ENCODE measurements around the gene ABCC3. TPM values are rescaled to one million over a fixed set of nuclear protein-coding genes. Genes with fewer than 3 reads are reported as not detected.
"Not testable (repeated sequence)": the region's sequence is repeated elsewhere in the genome, so short reads cannot be mapped to it uniquely, and the experiment has no call there.

ABCC3 gene
- total and polyA plus RNA-seq, 2 donors: 1.8 to 3.7 TPM

GRCh38 chr17:50697062-50697461 is 62.4 kb downstream of the ABCC3 start:
- H3K27ac ChIP-seq (ENCODE audit: low read depth in 1 of 2, low read length in 1 of 2): no peak overlapping the region
- no peaks in the 10 kb centered on the region for H3K9me3 ChIP-seq (ENCODE audit: control insufficient read depth in 2 of 2, insufficient read depth in 1 of 2, low read length in 1 of 2)
- H3K4me1 ChIP-seq (ENCODE audit: control insufficient read depth in 2 of 2, insufficient read depth in 2 of 2, low read length in 2 of 2): peaks cover 0 to 2% of the 10 kb centered on the region in 2 donors
- no peak overlapping the region for H3K4me3 ChIP-seq (ENCODE audit: low read length in 2 of 2)
- no peaks in the 10 kb centered on the region for H3K27me3 ChIP-seq (ENCODE audit: control insufficient read depth in 2 of 2, insufficient read depth in 1 of 2, low read length in 1 of 2)
- DNase-seq (ENCODE audit: low read depth in 6 of 9, low spot score in 9 of 9): no peak
- H3K36me3 ChIP-seq (ENCODE audit: control insufficient read depth in 2 of 2, insufficient read depth in 2 of 2, low read length in 1 of 2): peaks cover 55 to 76% of the 10 kb centered on the region in 2 donors
- WGBS: 99% methylated on average over 3 of the region's 3 CpGs

GRCh38 chr17:50697663-50698272 is 63.1 kb downstream of the ABCC3 start:
- no peaks in the 10 kb centered on the region for H3K27me3 ChIP-seq (ENCODE audit: control insufficient read depth in 2 of 2, insufficient read depth in 1 of 2, low read length in 1 of 2)
- H3K9me3 ChIP-seq (ENCODE audit: control insufficient read depth in 2 of 2, insufficient read depth in 1 of 2, low read length in 1 of 2): no peaks in the 10 kb centered on the region
- no peaks in the 10 kb centered on the region for H3K4me1 ChIP-seq (ENCODE audit: control insufficient read depth in 2 of 2, insufficient read depth in 2 of 2, low read length in 2 of 2)
- DNase-seq (ENCODE audit: low read depth in 6 of 9, low spot score in 9 of 9): no peak
- no peak overlapping the region for H3K27ac ChIP-seq (ENCODE audit: low read depth in 1 of 2, low read length in 1 of 2)
- peaks cover 51 to 72% of the 10 kb centered on the region in 2 donors for H3K36me3 ChIP-seq (ENCODE audit: control insufficient read depth in 2 of 2, insufficient read depth in 2 of 2, low read length in 1 of 2)
- WGBS: 92% methylated on average over 3 of the region's 3 CpGs
- no peak overlapping the region for H3K4me3 ChIP-seq (ENCODE audit: low read length in 2 of 2)

- no peak overlapping the region for H3K27ac ChIP-seq (ENCODE audit: low read depth in 1 of 2, low read length in 1 of 2)
- WGBS: 97% methylated on average over 7 of the region's 7 CpGs
- no peaks in the 10 kb centered on the region for H3K9me3 ChIP-seq (ENCODE audit: control insufficient read depth in 2 of 2, insufficient read depth in 1 of 2, low read length in 1 of 2)
- peaks cover 45 to 59% of the 10 kb centered on the region in 2 donors for H3K36me3 ChIP-seq (ENCODE audit: control insufficient read depth in 2 of 2, insufficient read depth in 2 of 2, low read length in 1 of 2)
- DNase-seq (ENCODE audit: low read depth in 6 of 9, low spot score in 9 of 9): no peak
- no peaks in the 10 kb centered on the region for H3K4me1 ChIP-seq (ENCODE audit: control insufficient read depth in 2 of 2, insufficient read depth in 2 of 2, low read length in 2 of 2)
- no peak overlapping the region for H3K4me3 ChIP-seq (ENCODE audit: low read length in 2 of 2)
- H3K27me3 ChIP-seq (ENCODE audit: control insufficient read depth in 2 of 2, insufficient read depth in 1 of 2, low read length in 1 of 2): no peaks in the 10 kb centered on the region
Observed at GRCh38 chr17:50699410-50699809, 64.7 kb downstream of the ABCC3 start.

GRCh38 chr17:50703162-50703561 is 68.5 kb downstream of the ABCC3 start:
- Histone ChIP-seq H3K4me3 (ENCODE audit: low read length in 2 of 2) (no peak overlapping the region), H3K9me3 (ENCODE audit: control insufficient read depth in 2 of 2, insufficient read depth in 1 of 2, low read length in 1 of 2) (no peaks in the 10 kb centered on the region), H3K4me1 (ENCODE audit: control insufficient read depth in 2 of 2, insufficient read depth in 2 of 2, low read length in 2 of 2) (peaks cover 0 to 10% of the 10 kb centered on the region in 2 donors), H3K36me3 (ENCODE audit: control insufficient read depth in 2 of 2, insufficient read depth in 2 of 2, low read length in 1 of 2) (peaks cover 17 to 24% of the 10 kb centered on the region in 2 donors), H3K27ac (ENCODE audit: low read depth in 1 of 2, low read length in 1 of 2) (no peak overlapping the region), H3K27me3 (ENCODE audit: control insufficient read depth in 2 of 2, insufficient read depth in 1 of 2, low read length in 1 of 2) (no peaks in the 10 kb centered on the region)
- no peak for DNase-seq (ENCODE audit: low read depth in 6 of 9, low spot score in 9 of 9)
- 98% methylated on average over 3 of the region's 3 CpGs for WGBS

GRCh38 chr17:50707289-50708049 is 72.8 kb downstream of the ABCC3 start, which contains the start of gene ANKRD40:
ANKRD40 (minus strand) TSS chr17:50707914; CDS start chr17:50707654, 260 bp downstream.
- H3K4me3 ChIP-seq (ENCODE audit: low read length in 2 of 2): peak within 1 kb of the TSS; percentile 80 to 87
- H3K9me3 ChIP-seq (ENCODE audit: control insufficient read depth in 2 of 2, insufficient read depth in 1 of 2, low read length in 1 of 2): no peaks in the 10 kb centered on the region
- H3K27me3 ChIP-seq (ENCODE audit: control insufficient read depth in 2 of 2, insufficient read depth in 1 of 2, low read length in 1 of 2): no peaks in the 10 kb centered on the region
- peak; percentile 66 to 93 (median 79) for DNase-seq (ENCODE audit: low read depth in 6 of 9, low spot score in 9 of 9)
- under 1% methylated on average over 74 of the region's 74 CpGs for WGBS
- H3K4me1 ChIP-seq (ENCODE audit: control insufficient read depth in 2 of 2, insufficient read depth in 2 of 2, low read length in 2 of 2): peaks cover 7 to 21% of the 10 kb centered on the region in 2 donors
- peaks cover 3 to 4% of the 10 kb centered on the region in 2 donors for H3K36me3 ChIP-seq (ENCODE audit: control insufficient read depth in 2 of 2, insufficient read depth in 2 of 2, low read length in 1 of 2)
- peak within 1 kb of the TSS; percentile 93 to 97 for H3K27ac ChIP-seq (ENCODE audit: low read depth in 1 of 2, low read length in 1 of 2)

GRCh38 chr17:50708050-50709000 is 73.6 kb downstream of the ABCC3 start:
- WGBS: 6% methylated on average over 6 of the region's 6 CpGs
- H3K36me3 ChIP-seq (ENCODE audit: control insufficient read depth in 2 of 2, insufficient read depth in 2 of 2, low read length in 1 of 2): peaks cover under 1 to 4% of the 10 kb centered on the region in 2 donors
- H3K27ac ChIP-seq (ENCODE audit: low read depth in 1 of 2, low read length in 1 of 2): peak overlapping the region; percentile 93 to 97
- H3K4me1 ChIP-seq (ENCODE audit: control insufficient read depth in 2 of 2, insufficient read depth in 2 of 2, low read length in 2 of 2): peaks cover 7 to 21% of the 10 kb centered on the region in 2 donors
- H3K9me3 ChIP-seq (ENCODE audit: control insufficient read depth in 2 of 2, insufficient read depth in 1 of 2, low read length in 1 of 2): no peaks in the 10 kb centered on the region
- H3K27me3 ChIP-seq (ENCODE audit: control insufficient read depth in 2 of 2, insufficient read depth in 1 of 2, low read length in 1 of 2): no peaks in the 10 kb centered on the region
- peak in 4 of 9 donors; percentile 26 to 67 (median 41) for DNase-seq (ENCODE audit: low read depth in 6 of 9, low spot score in 9 of 9)
- H3K4me3 ChIP-seq (ENCODE audit: low read length in 2 of 2): peak overlapping the region; percentile 72 to 87

- 96% methylated on average over 4 of the region's 4 CpGs for WGBS
- H3K27me3 ChIP-seq (ENCODE audit: control insufficient read depth in 2 of 2, insufficient read depth in 1 of 2, low read length in 1 of 2); H3K9me3 ChIP-seq (ENCODE audit: control insufficient read depth in 2 of 2, insufficient read depth in 1 of 2, low read length in 1 of 2); H3K36me3 ChIP-seq (ENCODE audit: control insufficient read depth in 2 of 2, insufficient read depth in 2 of 2, low read length in 1 of 2); DNase-seq (ENCODE audit: low read depth in 6 of 9, low spot score in 9 of 9); H3K4me3 ChIP-seq (ENCODE audit: low read length in 2 of 2): not testable (repeated sequence)
- Histone ChIP-seq H3K27ac (ENCODE audit: low read depth in 1 of 2, low read length in 1 of 2) (peak overlapping the region; percentile 93), H3K4me1 (ENCODE audit: control insufficient read depth in 2 of 2, insufficient read depth in 2 of 2, low read length in 2 of 2) (peaks cover 7 to 21% of the 10 kb centered on the region in 2 donors)
Observed at GRCh38 chr17:50709053-50709452, 74.4 kb downstream of the ABCC3 start.

- 98% methylated on average over 2 of the region's 2 CpGs for WGBS
- peaks cover 7 to 21% of the 10 kb centered on the region in 2 donors for H3K4me1 ChIP-seq (ENCODE audit: control insufficient read depth in 2 of 2, insufficient read depth in 2 of 2, low read length in 2 of 2)
- no peaks in the 10 kb centered on the region for H3K27me3 ChIP-seq (ENCODE audit: control insufficient read depth in 2 of 2, insufficient read depth in 1 of 2, low read length in 1 of 2)
- H3K9me3 ChIP-seq (ENCODE audit: control insufficient read depth in 2 of 2, insufficient read depth in 1 of 2, low read length in 1 of 2): no peaks in the 10 kb centered on the region
- no peak overlapping the region for H3K27ac ChIP-seq (ENCODE audit: low read depth in 1 of 2, low read length in 1 of 2)
- H3K36me3 ChIP-seq (ENCODE audit: control insufficient read depth in 2 of 2, insufficient read depth in 2 of 2, low read length in 1 of 2): no peaks in the 10 kb centered on the region
- H3K4me3 ChIP-seq (ENCODE audit: low read length in 2 of 2): no peak overlapping the region
- no peak for DNase-seq (ENCODE audit: low read depth in 6 of 9, low spot score in 9 of 9)
Observed at GRCh38 chr17:50710025-50710424, 75.3 kb downstream of the ABCC3 start.

Data from thymus (tissue), 11 donors.